IMR-90 (cell line): ENCODE measurements around the gene MAP6. TPM values are rescaled to one million over a fixed set of nuclear protein-coding genes. Genes with fewer than 3 reads are reported as not detected.

Experiments
- ATAC-seq: fragments of 200-7000 bp; cut with Tn5 transposase; 2 replicates; pipeline ENCODE4 v1.9.1; 2020; ENCODE audit warnings: low read depth, mild to moderate bottlenecking, moderate library complexity
- BruUV-seq: library from RNA; stranded (reverse); fragments of 400-500 nt; replicated peaks from 2 replicates; lab custom pipeline; 2021; lab: Mats Ljungman, UMichigan
- CTCF ChIA-PET: fragments of 300-600 bp; formaldehyde crosslinking; extraction: SDS; loops from one replicate; lab custom pipeline; 2021; ENCODE audit warnings: antibody characterized with exemption; lab: Yijun Ruan, JAX
- POLR2A ChIA-PET: fragments of 300-600 bp; sonication (Branson Sonifier 250); formaldehyde crosslinking; loops from one replicate; lab custom pipeline; 2022; ENCODE audit warnings: antibody characterized with exemption; ENCODE audit not compliant: unreplicated experiment; lab: Charles Lee
- DNase-seq: peaks from one replicate; pipeline ENCODE4 v3.0.0; 2013
- H2AFZ ChIP-seq: replicated peaks from 2 replicates; pipeline ENCODE3; 2013; ENCODE audit warnings: low read length, mild to moderate bottlenecking; ENCODE audit not compliant: poor library complexity
- H2AK5ac ChIP-seq: 2 replicates; pipeline ENCODE4 v1.6.1; 2013; ENCODE audit warnings: low read depth, low read length, inconsistent platforms
- H2AK9ac ChIP-seq: replicated peaks from 2 replicates; pipeline ENCODE3; 2013; ENCODE audit warnings: mild to moderate bottlenecking, low read depth, low read length, moderate library complexity; ENCODE audit not compliant: poor library complexity
- H2BK120ac ChIP-seq: 2 replicates; pipeline ENCODE4 v1.6.1; 2013; ENCODE audit warnings: low read depth, low read length, inconsistent platforms
- H2BK15ac ChIP-seq: 3 replicates; pipeline ENCODE4 v1.6.1; 2013; ENCODE audit warnings: low read depth, low read length, inconsistent platforms
- H2BK20ac ChIP-seq: 2 replicates; pipeline ENCODE4 v1.6.1; 2013; ENCODE audit warnings: low read depth, mild to moderate bottlenecking, inconsistent platforms, low read length, moderate library complexity
- H2BK5ac ChIP-seq: 2 replicates; pipeline ENCODE4 v1.6.1; 2013; ENCODE audit warnings: mild to moderate bottlenecking, low read depth, low read length, inconsistent platforms; ENCODE audit not compliant: poor library complexity, severe bottlenecking
- H3K14ac ChIP-seq: replicated peaks from 2 replicates; pipeline ENCODE4 v1.6.1; 2013; ENCODE audit warnings: low read depth, low read length, inconsistent platforms
- H3K18ac ChIP-seq: 2 replicates; pipeline ENCODE4 v1.6.1; 2013; ENCODE audit warnings: low read depth, low read length, control low read depth
- H3K23ac ChIP-seq: 2 replicates; pipeline ENCODE4 v1.6.1; 2013; ENCODE audit warnings: low read depth, low read length, inconsistent platforms
- H3K27ac ChIP-seq: 2 replicates; pipeline ENCODE4 v1.5.1; 2013; ENCODE audit warnings: mild to moderate bottlenecking, control low read depth, low read length; ENCODE audit not compliant: insufficient read depth
- H3K27me3 ChIP-seq: 2 replicates; pipeline ENCODE4 v1.6.1; 2013; ENCODE audit warnings: low read length; ENCODE audit not compliant: control insufficient read depth, insufficient read depth
- H3K36me3 ChIP-seq: 2 replicates; pipeline ENCODE4 v1.6.1; 2013; ENCODE audit warnings: low read length, mixed read lengths; ENCODE audit not compliant: control insufficient read depth, insufficient read depth
- H3K4ac ChIP-seq: 2 replicates; pipeline ENCODE4 v1.6.1; 2013; ENCODE audit warnings: low read depth, low read length, inconsistent platforms
- H3K4me1 ChIP-seq: 2 replicates; pipeline ENCODE4 v1.6.1; 2013; ENCODE audit warnings: low read length, mixed read lengths; ENCODE audit not compliant: control insufficient read depth, insufficient read depth
- H3K4me2 ChIP-seq: 2 replicates; pipeline ENCODE4 v1.6.1; 2013; ENCODE audit warnings: low read depth, mild to moderate bottlenecking, control low read depth, low read length, moderate library complexity
- H3K4me3 ChIP-seq: 2 replicates; pipeline ENCODE4 v1.5.1; 2013; ENCODE audit warnings: low read depth, mild to moderate bottlenecking, control low read depth, low read length, moderate library complexity; ENCODE audit not compliant: insufficient read depth
- H3K56ac ChIP-seq: 2 replicates; pipeline ENCODE4 v1.6.1; 2013; ENCODE audit warnings: low read length, inconsistent platforms; ENCODE audit not compliant: insufficient read depth; ENCODE audit errors: extremely low read depth
- H3K79me1 ChIP-seq, 2 experiments: 2 replicates each; pipeline ENCODE4 v1.6.1; 2013; ENCODE audit warnings: low read length in 2 of 2, inconsistent platforms in 1 of 2, low read depth in 1 of 2
- H3K9ac ChIP-seq: 2 replicates; pipeline ENCODE4 v1.6.1; 2013; ENCODE audit warnings: low read depth, low read length, control low read depth
- H3K9me1 ChIP-seq: 2 replicates; pipeline ENCODE4 v1.6.1; 2013; ENCODE audit warnings: low read length, inconsistent platforms; ENCODE audit not compliant: insufficient read depth
- H3K9me3 ChIP-seq: 2 replicates; pipeline ENCODE4 v1.6.1; 2013; ENCODE audit warnings: low read length; ENCODE audit not compliant: control insufficient read depth, insufficient read depth
- H4K20me1 ChIP-seq: 2 replicates; pipeline ENCODE4 v1.6.1; 2013; ENCODE audit warnings: low read length, inconsistent platforms; ENCODE audit not compliant: insufficient read depth
- H4K5ac ChIP-seq: 2 replicates; pipeline ENCODE4 v1.6.1; 2013; ENCODE audit warnings: mild to moderate bottlenecking, low read depth, low read length, control low read depth
- H4K8ac ChIP-seq, 2 experiments: 2 replicates each; pipeline ENCODE4 v1.6.1; 2013; ENCODE audit warnings: low read depth in 2 of 2, low read length in 2 of 2, control low read depth in 1 of 2, inconsistent platforms in 1 of 2
- H4K91ac ChIP-seq: 2 replicates; pipeline ENCODE4 v1.6.1; 2013; ENCODE audit warnings: low read depth, low read length, inconsistent platforms; ENCODE audit not compliant: insufficient read depth
- BHLHE40 ChIP-seq: fragments of 150-350 bp; IDR thresholded peaks from 2 replicates; pipeline ENCODE4 v1.6.1; 2016; ENCODE audit warnings: mild to moderate bottlenecking, low read depth, low read length
- CEBPB ChIP-seq: IDR thresholded peaks from 2 replicates; pipeline ENCODE4 v1.6.1; 2012; ENCODE audit warnings: low read depth, low read length, improper control_type of control experiment
- CHD1 ChIP-seq: IDR thresholded peaks from 2 replicates; pipeline ENCODE4 v1.6.1; 2012; ENCODE audit warnings: low read depth, low read length, improper control_type of control experiment
- CTCF ChIP-seq: conservative IDR thresholded peaks from 2 replicates; pipeline ENCODE4 v1.5.1; 2012; ENCODE audit warnings: mild to moderate bottlenecking, low read depth, low read length, improper control_type of control experiment
- ELK1 ChIP-seq: fragments of 150-350 bp; IDR thresholded peaks from 2 replicates; pipeline ENCODE4 v1.6.1; 2016; ENCODE audit warnings: low read depth, mild to moderate bottlenecking, low read length, moderate library complexity, borderline replicate concordance
- FOS ChIP-seq: fragments of 150-350 bp; IDR thresholded peaks from 2 replicates; pipeline ENCODE4 v1.6.1; 2016; ENCODE audit warnings: low read depth, low read length
- MAFK ChIP-seq: IDR thresholded peaks from 2 replicates; pipeline ENCODE4 v1.6.1; 2012; ENCODE audit warnings: low read depth, low read length, improper control_type of control experiment
- MAZ ChIP-seq: IDR thresholded peaks from 2 replicates; pipeline ENCODE4 v1.6.1; 2012; ENCODE audit warnings: low read depth, mild to moderate bottlenecking, low read length, improper control_type of control experiment, moderate library complexity, borderline replicate concordance
- MXI1 ChIP-seq: IDR thresholded peaks from 2 replicates; pipeline ENCODE4 v1.6.1; 2012; ENCODE audit warnings: low read depth, mild to moderate bottlenecking, low read length, moderate library complexity, borderline replicate concordance
- NFE2L2 ChIP-seq: fragments of 150-350 bp; IDR thresholded peaks from 2 replicates; pipeline ENCODE4 v1.6.1; 2016; ENCODE audit warnings: low read depth, mild to moderate bottlenecking, low read length
- POLR2A ChIP-seq: IDR thresholded peaks from 2 replicates; pipeline ENCODE4 v1.6.1; 2012; ENCODE audit warnings: mild to moderate bottlenecking, low read depth, low read length
- RAD21 ChIP-seq: IDR thresholded peaks from 2 replicates; pipeline ENCODE4 v1.6.1; 2012; ENCODE audit warnings: low read length, improper control_type of control experiment
- RCOR1 ChIP-seq: IDR thresholded peaks from 2 replicates; pipeline ENCODE4 v1.6.1; 2012; ENCODE audit warnings: mild to moderate bottlenecking, low read length, improper control_type of control experiment; ENCODE audit not compliant: insufficient replicate concordance
- RFX5 ChIP-seq: IDR thresholded peaks from 2 replicates; pipeline ENCODE4 v1.8.0; 2012; ENCODE audit warnings: low read depth, mild to moderate bottlenecking, low read length, moderate library complexity
- SMC3 ChIP-seq: fragments of 150-350 bp; IDR thresholded peaks from 2 replicates; pipeline ENCODE4 v1.6.1; 2016; ENCODE audit warnings: low read depth, mild to moderate bottlenecking, antibody characterized with exemption, low read length, moderate library complexity
- USF2 ChIP-seq: fragments of 150-350 bp; IDR thresholded peaks from 2 replicates; pipeline ENCODE4 v1.6.1; 2017; ENCODE audit warnings: mild to moderate bottlenecking, antibody characterized with exemption, low read length, low read depth
- WGBS, 2 experiments: methylation state at CpG; one replicate each; pipeline versions ENCODE4 v1.1.5 to v1.1.7; 2013; ENCODE audit warnings: missing lambda C conversion rate in 2 of 2; ENCODE audit not compliant: insufficient read length in 1 of 2; ENCODE audit errors: extremely low coverage in 2 of 2; 5-methylcytosine and 5-hydroxymethylcytosine counted together
- dilution Hi-C: fragments of 300-500 bp; cut with HindIII; formaldehyde crosslinking; loops from one replicate; pipeline ENCODE4 v1.14.3; 2018; ENCODE audit warnings: low sequenced_read_pairs; ENCODE audit not compliant: unreplicated experiment
- in situ Hi-C: fragments of 300-500 bp; cut with MboI; formaldehyde crosslinking; loops from 3 replicates; pipeline ENCODE4 v1.14.3; 2019; ENCODE audit warnings: low sequenced_read_pairs, inconsistent platforms, mixed read lengths
- intact Hi-C: fragments of 100-400 bp; cut with micrococcal nuclease; formaldehyde crosslinking; loops from 2 replicates; pipeline ENCODE4 v1.10.0; 2022
- polyA plus RNA-seq, 3 experiments: library from polyadenylated mRNA; depleted of rRNA; stranded (reverse); fragments of >200 nt; gene quantifications; 2 replicates each; pipeline ENCODE4 v1.2.3, GENCODE V29; 2012; ENCODE audit warnings: low replicate concordance in 1 of 3
- total RNA-seq: library from RNA; depleted of rRNA; stranded (reverse); fragments of >200 nt; gene quantifications from 2 replicates; pipeline ENCODE4 v1.2.3, GENCODE V29; 2012

MAP6 gene
- total and polyA plus RNA-seq, 2 of the 4 experiments (the other 2 are of a cell fraction), result 3.0 to 3.4 TPM

GRCh38 chr11:75585293-75585670, 83.6 kb downstream of the MAP6 start:
- no peak overlapping the region for H3K23ac ChIP-seq
- H3K9me1 ChIP-seq, result peaks cover 10% of the 10 kb centered on the region
- H3K36me3 ChIP-seq, result no peaks in the 10 kb centered on the region
- H3K27ac ChIP-seq, result no peak overlapping the region
- no peak overlapping the region for H4K5ac ChIP-seq
- peaks cover 4 to 19% of the 10 kb centered on the region in 2 experiments; a peak in 3 of 4 replicates for H3K79me1 ChIP-seq
- no peak for ATAC-seq
- H4K8ac ChIP-seq, result no peak overlapping the region
- intact Hi-C loops, result no loop called here
- no peak overlapping the region for H3K4ac ChIP-seq
- peaks cover 8% of the 10 kb centered on the region for H3K4me1 ChIP-seq
- no peak overlapping the region for H2BK5ac ChIP-seq
- no peak for TF ChIP-seq CEBPB
- no peak for TF ChIP-seq ELK1
- TF ChIP-seq RFX5, result no peak
- no peak for TF ChIP-seq BHLHE40
- TF ChIP-seq CHD1, result no peak
- no peak for TF ChIP-seq RAD21
- no peak for TF ChIP-seq RCOR1
- no peak for TF ChIP-seq SMC3
- TF ChIP-seq POLR2A, result no peak
- TF ChIP-seq USF2, result no peak
- no peak for TF ChIP-seq MAFK
- TF ChIP-seq CTCF, result no peak
- no peak for TF ChIP-seq NFE2L2
- TF ChIP-seq MXI1, result no peak
- no peak for TF ChIP-seq FOS
- no peak for TF ChIP-seq MAZ
- POLR2A ChIA-PET, result no interaction called here
- no peak overlapping the region for H2AK5ac ChIP-seq
- H3K9ac ChIP-seq, result no peak overlapping the region
- CTCF ChIA-PET, result no interaction called here
- H2BK15ac ChIP-seq, result no peak overlapping the region
- H2BK20ac ChIP-seq, result no peak overlapping the region
- WGBS, 2 experiments, result 97% methylated on average over 8 of the region's 8 CpGs; no CpG with 5 or more reads in 1 of the 2 experiments
- no peak overlapping the region for H2BK120ac ChIP-seq
- no peak overlapping the region for H3K4me3 ChIP-seq
- no peak overlapping the region for H3K18ac ChIP-seq
- H3K9me3 ChIP-seq, result no peaks in the 10 kb centered on the region
- H3K27me3 ChIP-seq, result no peaks in the 10 kb centered on the region
- DNase-seq, result no peak
- no peak overlapping the region for H2AFZ ChIP-seq
- no peak overlapping the region for H3K4me2 ChIP-seq
- in situ Hi-C loops, result no loop called here
- H4K91ac ChIP-seq, result no peak overlapping the region
- no peak overlapping the region for H3K14ac ChIP-seq
- H2AK9ac ChIP-seq, result no peak overlapping the region
- BruUV-seq, result no TSS peak
- H3K56ac ChIP-seq, result no peak overlapping the region
- H4K20me1 ChIP-seq, result no peaks in the 10 kb centered on the region
- dilution Hi-C loops, result no loop called here
